ENCODE results near the gene CAND1.

CAND1 gene

GRCh38 chr12:67268896-67269632 lies at the start of gene CAND1:
Gene CAND1, plus strand, starts transcription at chr12:67269358. Its CDS starts 360 bp downstream, at chr12:67269718.
- peak; percentile 100 for DNase-seq
- in situ Hi-C loops (cut with HindIII; ENCODE audit: low pct_ligation_motif_present, low pct_unique_long_range_greater_than_20kb, low sequenced_read_pairs), result no loop called here

GRCh38 chr12:67220065-67220464 lies 49.1 kb upstream of the CAND1 start:
- DNase-seq, result peak; percentile 54
- in situ Hi-C loops (cut with HindIII; ENCODE audit: low pct_ligation_motif_present, low pct_unique_long_range_greater_than_20kb, low sequenced_read_pairs), result no loop called here

GRCh38 chr12:67222302-67222701 lies 46.9 kb upstream of the CAND1 start:
- peak; percentile 54 for DNase-seq
- in situ Hi-C loops (cut with HindIII; ENCODE audit: low pct_ligation_motif_present, low pct_unique_long_range_greater_than_20kb, low sequenced_read_pairs), result no loop called here

GRCh38 chr12:67223225-67223624 lies 45.9 kb upstream of the CAND1 start:
- no peak for DNase-seq

GRCh38 chr12:67237231-67237630 lies 31.9 kb upstream of the CAND1 start:
- in situ Hi-C loops (cut with HindIII; ENCODE audit: low pct_ligation_motif_present, low pct_unique_long_range_greater_than_20kb, low sequenced_read_pairs), result no loop called here
- DNase-seq, result no peak

More at GRCh38 chr12:67223225-67223624, 45.9 kb upstream of the CAND1 start:
- in situ Hi-C loops (cut with HindIII; ENCODE audit: low pct_ligation_motif_present, low pct_unique_long_range_greater_than_20kb, low sequenced_read_pairs), result no loop called here

- no peak for DNase-seq
- in situ Hi-C loops (cut with HindIII; ENCODE audit: low pct_ligation_motif_present, low pct_unique_long_range_greater_than_20kb, low sequenced_read_pairs), result no loop called here
Observed at GRCh38 chr12:67239061-67239460, 30.1 kb upstream of the CAND1 start.

GRCh38 chr12:67241482-67241881 lies 27.7 kb upstream of the CAND1 start:
- in situ Hi-C loops (cut with HindIII; ENCODE audit: low pct_ligation_motif_present, low pct_unique_long_range_greater_than_20kb, low sequenced_read_pairs), result no loop called here
- DNase-seq, result no peak

- no peak for DNase-seq
- in situ Hi-C loops (cut with HindIII; ENCODE audit: low pct_ligation_motif_present, low pct_unique_long_range_greater_than_20kb, low sequenced_read_pairs), result no loop called here
Observed at GRCh38 chr12:67243260-67243659, 25.9 kb upstream of the CAND1 start.

GRCh38 chr12:67245571-67245970 lies 23.6 kb upstream of the CAND1 start:
- in situ Hi-C loops (cut with HindIII; ENCODE audit: low pct_ligation_motif_present, low pct_unique_long_range_greater_than_20kb, low sequenced_read_pairs), result no loop called here

GRCh38 chr12:67251012-67251411 lies 18.1 kb upstream of the CAND1 start:
- no peak for DNase-seq
- in situ Hi-C loops (cut with HindIII; ENCODE audit: low pct_ligation_motif_present, low pct_unique_long_range_greater_than_20kb, low sequenced_read_pairs), result no loop called here

More at GRCh38 chr12:67245571-67245970, 23.6 kb upstream of the CAND1 start:
- DNase-seq, result no peak

GRCh38 chr12:67254372-67255026 lies 14.7 kb upstream of the CAND1 start:
- no peak for DNase-seq
- in situ Hi-C loops (cut with HindIII; ENCODE audit: low pct_ligation_motif_present, low pct_unique_long_range_greater_than_20kb, low sequenced_read_pairs), result no loop called here

GRCh38 chr12:67256649-67257048 lies 12.5 kb upstream of the CAND1 start:
- no peak for DNase-seq
- in situ Hi-C loops (cut with HindIII; ENCODE audit: low pct_ligation_motif_present, low pct_unique_long_range_greater_than_20kb, low sequenced_read_pairs), result no loop called here

- no peak for DNase-seq
- in situ Hi-C loops (cut with HindIII; ENCODE audit: low pct_ligation_motif_present, low pct_unique_long_range_greater_than_20kb, low sequenced_read_pairs), result no loop called here
Observed at GRCh38 chr12:67263471-67263870, 5.7 kb upstream of the CAND1 start.

GRCh38 chr12:67268335-67268895 lies 743 bp upstream of the CAND1 start:
- in situ Hi-C loops (cut with HindIII; ENCODE audit: low pct_ligation_motif_present, low pct_unique_long_range_greater_than_20kb, low sequenced_read_pairs), result no loop called here
- peak; percentile 100 for DNase-seq

- peak; percentile 44 for DNase-seq
- in situ Hi-C loops (cut with HindIII; ENCODE audit: low pct_ligation_motif_present, low pct_unique_long_range_greater_than_20kb, low sequenced_read_pairs), result no loop called here
Observed at GRCh38 chr12:67269633-67270573, 745 bp downstream of the CAND1 start.

GRCh38 chr12:67270622-67271021 lies 1.5 kb downstream of the CAND1 start:
- DNase-seq, result no peak
- in situ Hi-C loops (cut with HindIII; ENCODE audit: low pct_ligation_motif_present, low pct_unique_long_range_greater_than_20kb, low sequenced_read_pairs), result no loop called here

GRCh38 chr12:67271976-67272375 lies 2.8 kb downstream of the CAND1 start:
- DNase-seq, result no peak
- in situ Hi-C loops (cut with HindIII; ENCODE audit: low pct_ligation_motif_present, low pct_unique_long_range_greater_than_20kb, low sequenced_read_pairs), result no loop called here

- in situ Hi-C loops (cut with HindIII; ENCODE audit: low pct_ligation_motif_present, low pct_unique_long_range_greater_than_20kb, low sequenced_read_pairs), result no loop called here
- DNase-seq, result no peak
Observed at GRCh38 chr12:67274186-67274585, 5.0 kb downstream of the CAND1 start.
